GM18858 (cell line): ENCODE data around the gene RANBP9.

Experiments
- ATAC-seq: cut with Tn5 transposase; IDR thresholded peaks from one replicate; pipeline ENCODE4 v1.9.1; 2021; ENCODE audit not compliant: unreplicated experiment

The RANBP9 gene

DNA sequence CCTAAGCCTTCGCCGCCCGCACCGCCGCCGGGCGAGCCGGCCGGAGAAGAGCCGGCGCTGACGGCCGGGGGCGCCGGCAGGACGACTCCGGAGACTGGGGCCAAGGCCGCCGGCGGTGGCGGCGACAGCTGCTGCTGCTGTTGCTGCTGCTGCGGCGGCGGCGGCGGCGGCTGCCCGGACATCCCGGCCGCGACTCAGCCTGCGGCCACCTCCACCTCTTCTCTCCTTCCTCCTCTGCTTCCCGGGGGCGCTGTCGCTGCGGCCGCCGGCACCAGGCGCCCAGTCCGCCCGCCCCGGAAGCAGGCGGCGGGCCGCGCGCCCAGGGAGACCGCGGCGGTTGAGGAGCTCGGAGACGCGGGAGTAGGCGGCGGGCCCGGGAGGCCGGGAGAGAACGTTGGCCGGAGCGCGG is 307 bp downstream of the RANBP9 start:
- ATAC-seq, result peak; percentile 33

DNA sequence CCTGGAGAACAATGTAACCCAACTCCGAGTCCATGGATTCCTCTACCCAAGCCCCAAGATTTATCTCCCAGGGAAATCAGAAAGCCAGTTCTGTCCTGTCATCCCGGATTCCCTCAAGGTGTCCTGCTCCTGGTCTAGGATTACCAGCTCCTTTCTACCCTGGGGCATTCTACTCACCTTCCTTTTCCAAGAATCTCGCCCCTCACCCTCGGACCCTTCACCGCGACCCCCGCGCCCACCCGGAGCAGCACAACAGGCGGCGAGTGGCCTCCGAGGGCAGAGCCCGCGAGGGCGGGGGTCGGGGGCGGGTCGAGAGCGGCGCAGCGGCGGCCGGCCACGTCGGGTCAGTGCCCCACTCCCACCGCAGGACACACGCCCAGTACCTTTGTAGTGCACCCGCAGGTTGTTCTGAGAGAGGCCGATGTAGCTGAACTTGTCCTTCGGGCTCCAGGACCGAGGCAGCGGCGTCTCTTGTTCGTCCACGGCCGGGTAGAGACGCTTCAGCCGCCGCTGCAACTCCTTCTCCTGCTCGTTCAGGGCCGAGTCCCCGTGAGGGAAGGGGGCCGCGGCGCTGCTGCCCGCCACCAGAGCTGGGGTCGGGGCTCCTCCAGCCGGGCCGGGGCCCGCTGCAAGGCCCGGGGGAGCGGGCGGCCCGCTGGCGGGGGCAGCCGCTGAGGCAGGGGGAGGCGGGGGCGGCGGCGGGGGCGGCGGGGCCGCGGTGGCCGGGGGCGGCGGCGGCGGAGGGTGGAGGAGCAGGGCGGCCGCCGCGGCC is 897 bp downstream of the RANBP9 start:
- ATAC-seq, result peak; percentile 0

DNA sequence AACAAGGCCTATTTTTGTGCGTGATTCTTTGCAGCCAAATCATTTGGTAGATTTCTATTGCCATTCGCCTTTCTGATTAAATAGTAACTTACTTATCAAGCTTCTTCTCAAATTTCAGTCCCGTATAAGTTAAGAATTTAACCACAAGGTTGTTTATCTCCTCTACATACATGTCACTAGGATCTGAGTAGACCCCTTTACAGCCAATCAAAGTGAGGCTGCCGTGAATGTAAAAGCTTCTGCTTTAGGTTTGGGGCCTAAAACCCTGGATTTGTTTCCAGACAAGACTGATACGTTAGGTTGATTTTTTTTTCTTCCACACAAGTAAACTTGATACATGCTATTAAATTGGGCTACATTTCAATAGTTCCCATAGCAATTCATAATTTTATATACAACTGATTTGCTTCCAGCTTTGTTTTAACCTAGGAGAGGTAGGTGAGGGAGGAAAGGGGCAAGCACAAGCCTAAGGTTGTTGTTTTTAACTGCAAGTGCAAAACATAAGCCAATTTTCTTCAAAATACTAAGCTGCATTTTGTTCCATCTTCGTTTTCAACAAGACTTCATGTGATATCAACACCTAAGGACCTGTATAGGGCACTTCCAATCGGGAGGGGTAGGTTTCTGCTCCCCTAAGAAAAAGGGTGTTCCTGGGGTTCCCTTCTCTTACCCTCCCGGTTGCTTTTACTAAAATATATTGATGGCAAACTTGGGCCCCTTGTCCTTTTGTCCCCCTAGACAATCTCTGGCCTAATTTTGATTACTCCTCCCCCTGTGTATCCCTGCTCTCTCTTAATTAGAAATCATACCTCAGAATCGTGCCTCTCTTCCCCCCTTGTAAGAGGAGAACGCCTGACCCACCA is 1.7 kb downstream of the RANBP9 start:
- ATAC-seq, result no peak

DNA sequence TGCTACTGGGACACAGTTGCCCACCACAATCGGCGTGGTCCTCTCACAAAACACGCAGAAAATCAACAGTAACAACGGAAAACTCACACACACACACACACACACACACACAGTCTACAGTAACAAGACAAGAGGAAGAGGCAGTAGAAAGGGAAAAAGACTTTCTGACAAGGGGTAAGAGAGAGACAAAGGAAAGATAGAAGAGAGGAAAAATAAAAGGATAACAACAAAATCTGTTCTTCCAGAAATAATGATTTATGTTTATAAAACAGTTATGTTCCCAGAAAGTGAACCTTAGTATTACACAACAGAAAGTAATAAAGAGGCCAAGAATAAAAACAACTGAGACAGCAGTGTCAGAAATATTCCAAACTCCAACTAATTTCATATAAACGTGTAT is 2.9 kb downstream of the RANBP9 start:
- no peak for ATAC-seq

DNA sequence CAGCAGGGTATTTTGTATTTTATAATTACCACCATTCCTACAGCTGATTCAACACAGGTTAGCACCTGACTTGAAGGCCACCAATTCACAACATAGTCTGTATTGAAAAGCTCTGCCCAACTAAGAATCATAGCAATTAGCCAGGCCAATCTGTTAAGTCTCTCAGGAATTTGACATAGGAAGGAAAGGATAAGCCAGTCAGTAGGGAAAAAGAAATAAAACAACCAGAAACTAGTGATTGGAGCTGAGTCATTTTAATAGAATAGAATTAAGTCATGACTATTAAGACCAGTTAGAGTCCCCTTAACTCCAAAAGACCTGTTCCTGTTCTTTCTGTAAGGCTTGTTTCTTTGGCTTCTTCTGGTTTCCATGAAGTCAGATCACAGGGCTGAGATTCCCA is 8.1 kb downstream of the RANBP9 start:
- no peak for ATAC-seq

DNA sequence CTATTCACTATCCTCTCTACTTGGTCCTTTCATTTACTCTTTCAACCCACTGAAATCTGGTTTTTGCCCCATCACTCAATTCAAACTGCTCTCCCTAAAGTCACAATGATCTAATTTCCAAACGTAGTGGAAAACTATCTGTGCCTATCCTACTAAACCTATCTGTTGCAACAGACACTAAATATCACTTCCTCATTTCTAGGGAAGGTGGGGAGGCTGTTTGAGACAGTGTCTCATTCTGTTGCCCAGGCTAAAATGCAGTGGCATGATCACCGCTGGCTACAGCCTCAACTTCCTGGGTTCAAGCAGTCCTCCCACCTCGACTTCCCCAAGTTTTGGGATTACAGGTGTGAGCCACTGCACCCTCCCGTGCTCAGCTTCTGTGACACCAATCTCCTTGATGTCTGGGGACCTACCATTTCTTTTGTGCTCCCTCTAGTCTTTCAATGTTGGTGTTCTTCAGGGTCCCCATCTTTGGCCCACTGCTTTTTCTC is 8.8 kb downstream of the RANBP9 start:
- peak; percentile 46 for ATAC-seq

DNA sequence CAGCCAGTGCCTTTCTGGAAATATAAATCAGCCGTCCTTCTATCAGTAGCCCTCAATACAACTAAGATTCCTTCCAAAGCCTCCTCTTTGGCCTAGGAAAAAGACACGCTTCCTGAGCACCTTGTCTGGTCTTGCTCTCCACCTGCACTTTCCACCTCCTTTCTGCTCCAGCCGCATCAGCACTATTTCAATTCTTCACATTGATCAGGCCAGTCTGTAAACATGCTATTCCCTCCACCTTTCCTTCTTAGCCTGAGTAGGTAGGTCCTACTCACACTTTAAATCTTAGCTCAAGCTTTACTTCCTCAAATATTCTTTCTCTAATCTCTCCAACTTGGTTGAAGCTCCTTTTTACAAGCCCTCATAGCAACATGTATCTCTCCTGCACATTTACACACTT is 11.4 kb downstream of the RANBP9 start:
- ATAC-seq, result no peak

DNA sequence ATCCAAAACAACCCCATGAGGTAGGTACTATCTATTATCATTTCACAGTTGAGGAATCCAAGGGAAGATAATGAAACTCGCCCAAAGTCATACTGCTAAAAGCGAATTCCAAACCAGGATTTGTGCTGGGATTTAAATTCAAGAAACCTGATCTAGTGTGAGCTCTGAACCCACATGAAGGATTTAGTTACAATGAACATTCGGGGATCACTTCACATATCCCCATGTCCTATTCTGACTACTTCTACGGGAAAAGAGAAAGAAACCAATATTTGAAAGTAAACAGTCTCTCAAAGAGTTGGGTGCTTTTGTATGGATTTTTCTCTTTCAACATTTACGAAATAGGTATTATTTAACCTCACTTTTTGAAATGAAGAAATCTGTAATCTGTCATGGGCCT is 12.9 kb downstream of the RANBP9 start:
- ATAC-seq, result no peak

DNA sequence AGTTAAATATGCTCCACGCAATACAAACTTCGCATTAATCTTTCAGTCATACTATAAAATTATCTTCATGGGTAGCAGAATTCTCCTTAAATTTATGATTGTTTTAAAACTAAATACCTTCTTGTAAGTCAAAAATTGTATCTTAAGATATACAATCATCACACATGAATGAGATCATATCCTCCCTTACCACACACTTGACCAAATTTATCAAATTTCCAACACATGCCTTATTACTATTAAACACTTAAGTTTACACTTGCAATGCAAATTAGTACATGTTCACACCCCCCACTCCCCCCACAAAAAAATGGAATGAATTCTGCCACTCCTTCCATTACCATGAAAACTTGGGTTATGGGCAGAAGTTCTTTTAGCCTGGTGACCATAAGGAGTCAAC is 13.8 kb downstream of the RANBP9 start:
- no peak for ATAC-seq

DNA sequence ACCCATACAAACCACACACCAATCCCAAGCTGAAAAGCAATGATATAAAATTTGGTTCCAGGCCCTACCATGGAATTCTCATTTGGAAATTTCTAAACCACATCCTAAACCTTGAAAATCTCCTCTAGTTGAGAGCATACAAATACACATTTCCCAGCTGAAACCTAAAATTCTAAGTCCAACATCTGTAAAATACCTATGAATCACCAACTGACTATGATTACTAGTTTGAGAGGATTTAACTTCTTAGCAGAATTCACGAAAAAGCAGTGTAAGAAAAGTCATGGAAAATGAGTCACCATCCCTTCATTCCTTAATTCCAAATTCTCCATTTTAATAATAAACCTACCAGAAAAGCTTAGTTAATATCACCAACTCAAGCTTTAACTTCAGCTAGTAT is 15.4 kb downstream of the RANBP9 start:
- ATAC-seq, result no peak

DNA sequence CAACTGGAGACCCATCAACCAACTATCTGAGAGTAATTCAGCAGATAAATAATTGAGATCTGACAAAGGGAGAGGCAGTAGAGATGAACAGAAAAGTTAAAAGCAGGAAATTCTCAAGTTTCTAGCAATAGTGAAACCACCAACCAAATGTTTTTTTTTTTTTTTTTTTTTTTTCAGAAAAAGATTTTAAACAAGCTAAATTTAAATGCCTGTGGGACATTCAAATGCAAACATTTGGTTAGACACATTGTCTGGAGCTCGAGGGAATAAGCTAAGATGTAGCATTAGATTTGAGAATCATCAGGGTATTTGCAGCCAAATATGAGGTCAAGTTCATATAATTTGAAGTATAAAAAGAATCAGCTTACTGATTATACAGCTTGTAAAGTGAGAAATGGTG is 16.4 kb downstream of the RANBP9 start:
- no peak for ATAC-seq

DNA sequence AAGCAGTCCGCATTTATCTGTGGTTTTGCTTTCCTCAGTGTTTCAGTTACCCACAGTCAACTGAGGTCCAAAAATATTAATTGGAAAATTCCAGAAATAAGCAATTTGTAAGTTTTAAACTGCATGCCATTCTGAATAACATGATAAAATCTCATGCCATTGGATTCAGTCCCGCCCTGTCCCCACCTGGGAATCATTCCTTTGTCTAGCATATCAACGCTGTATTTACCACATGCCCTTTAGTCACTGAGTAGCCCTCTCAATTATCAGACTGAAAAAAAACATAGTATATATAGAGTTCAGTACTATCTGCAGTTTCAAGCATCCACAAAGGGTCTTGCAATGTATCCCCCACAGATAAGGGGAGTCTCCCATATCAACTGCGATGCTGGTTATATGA is 17.1 kb downstream of the RANBP9 start:
- no peak for ATAC-seq

DNA sequence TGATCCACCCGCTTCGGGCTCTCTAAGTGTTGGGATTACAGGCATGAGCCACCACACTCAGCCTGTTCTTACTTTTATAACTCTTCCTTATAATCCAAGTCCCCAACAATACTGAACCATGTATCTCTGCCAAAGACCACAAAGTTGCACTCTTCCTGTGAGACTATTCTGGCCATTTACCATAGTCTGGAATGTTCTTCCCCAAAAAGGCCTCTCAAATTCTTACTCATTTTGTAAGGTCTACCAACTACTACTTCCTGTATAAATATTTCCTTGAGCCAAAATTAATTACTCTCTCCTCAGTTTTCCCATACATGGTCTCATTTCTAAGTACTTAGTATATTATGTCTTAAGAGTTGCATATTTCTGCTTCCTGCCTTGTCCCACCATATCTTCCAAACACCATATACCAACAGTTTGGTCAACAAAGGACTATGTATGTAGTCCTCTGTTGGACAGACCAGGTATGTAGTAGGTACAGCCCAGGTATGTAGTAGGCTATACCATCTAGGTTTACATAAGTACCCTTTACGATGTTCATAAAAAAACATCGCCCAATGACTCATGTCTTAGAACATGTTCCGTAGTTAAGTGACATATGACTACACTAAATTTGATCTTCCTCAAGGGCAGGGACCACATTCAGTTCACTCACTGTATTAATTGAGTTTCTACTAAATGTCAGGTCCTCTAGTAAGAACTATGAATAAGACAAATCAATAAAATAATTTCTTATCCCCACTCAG is 22.0 kb downstream of the RANBP9 start:
- ATAC-seq, result no peak

DNA sequence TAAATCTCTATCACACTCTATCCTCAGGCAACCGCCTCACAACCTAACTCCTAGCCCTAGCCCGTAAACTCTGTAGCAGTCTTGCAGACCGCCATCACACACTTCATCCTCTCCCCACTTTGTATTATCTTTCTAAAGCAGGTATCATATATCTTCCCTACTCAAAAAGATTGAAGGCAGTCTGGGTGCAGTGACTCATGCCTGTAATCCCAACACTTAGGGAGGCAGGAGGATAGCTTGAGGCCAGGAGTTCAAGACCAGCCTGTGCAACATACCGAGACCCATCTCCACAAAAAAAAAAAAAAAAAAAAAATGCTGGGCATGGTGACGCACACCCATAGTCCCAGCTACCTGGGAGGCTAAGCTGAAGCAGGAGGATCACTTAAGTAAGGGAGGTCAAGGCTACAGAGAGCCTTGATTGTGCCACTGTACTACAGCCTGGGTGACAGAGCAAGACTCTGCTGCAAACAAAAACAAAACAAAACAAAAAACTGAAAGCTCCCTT is 22.9 kb downstream of the RANBP9 start:
- no peak for ATAC-seq

DNA sequence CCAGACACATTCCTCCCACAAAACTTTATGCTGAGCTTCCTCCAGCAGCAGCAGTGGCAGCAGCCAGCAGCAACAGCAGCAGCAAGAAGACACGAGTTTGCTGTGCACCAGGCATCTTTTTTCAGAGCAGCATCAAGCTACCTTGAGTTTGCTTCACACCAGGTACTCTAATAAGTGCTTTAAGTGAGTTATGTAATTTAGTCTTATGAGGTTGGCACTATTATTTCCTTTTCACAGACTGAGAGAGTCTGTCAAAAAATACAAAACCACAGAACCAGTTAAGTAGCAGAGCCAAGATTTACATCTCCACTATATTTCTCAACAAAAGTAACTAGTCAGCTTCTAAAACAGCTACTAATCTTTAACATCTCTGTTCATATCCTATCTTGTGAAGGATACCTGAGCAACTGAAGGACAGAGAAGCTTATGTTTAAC is 23.7 kb downstream of the RANBP9 start:
- ATAC-seq, result no peak

DNA sequence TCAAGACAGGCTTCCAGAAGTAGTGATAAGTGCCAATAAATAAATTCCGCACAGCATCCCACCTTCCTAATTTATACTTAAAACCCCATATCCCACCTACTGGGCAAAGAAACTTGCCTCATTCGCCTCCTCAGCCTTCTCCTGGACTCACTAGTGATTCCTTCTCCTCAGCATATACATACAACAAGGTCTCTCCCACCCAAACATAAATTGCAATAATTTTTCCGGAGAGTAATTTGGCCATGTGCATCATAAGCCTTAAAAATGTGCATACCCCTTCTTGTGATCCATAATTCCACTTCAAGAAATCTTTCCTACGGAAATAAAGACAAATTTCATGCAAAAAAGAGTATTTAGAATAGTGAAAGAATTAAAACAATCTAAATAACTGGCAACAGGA is 26.8 kb downstream of the RANBP9 start:
- no peak for ATAC-seq

DNA sequence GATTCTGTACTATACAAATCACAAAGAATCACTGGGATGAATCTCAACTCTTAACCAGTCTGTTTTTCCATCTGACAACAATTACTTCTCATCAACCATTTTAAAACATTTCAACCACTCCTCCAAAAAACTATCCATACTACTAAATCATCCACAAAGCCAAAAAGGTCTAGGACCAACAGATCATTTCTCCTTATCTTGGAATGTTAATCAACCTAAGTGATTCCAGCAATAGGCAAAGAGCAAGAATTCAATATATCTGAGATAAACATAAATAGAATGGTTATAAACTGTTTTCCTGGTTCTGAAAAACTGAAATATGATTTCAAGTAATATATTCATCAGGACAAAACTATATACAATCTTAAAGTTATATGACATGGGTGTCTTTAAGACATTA is 28.6 kb downstream of the RANBP9 start:
- ATAC-seq, result no peak

DNA sequence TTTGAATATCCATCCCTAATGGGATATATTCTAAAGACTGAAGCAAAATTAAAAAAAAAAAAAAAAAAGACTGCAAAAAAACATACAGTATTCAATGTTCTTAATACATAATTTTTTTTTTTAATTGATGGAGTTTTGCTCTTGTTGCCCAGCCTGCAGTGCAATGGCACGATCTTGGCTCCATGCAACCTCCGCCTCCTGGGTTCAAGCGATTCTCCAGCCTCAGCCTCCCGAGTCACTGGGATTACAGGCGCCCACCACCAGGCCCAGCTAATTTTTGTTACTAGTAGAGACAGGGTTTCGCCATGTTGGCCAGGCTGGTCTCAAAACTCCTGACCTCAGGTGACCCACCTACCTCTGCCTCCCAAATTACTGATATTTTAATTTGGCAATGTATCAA is 29.3 kb downstream of the RANBP9 start:
- no peak for ATAC-seq

DNA sequence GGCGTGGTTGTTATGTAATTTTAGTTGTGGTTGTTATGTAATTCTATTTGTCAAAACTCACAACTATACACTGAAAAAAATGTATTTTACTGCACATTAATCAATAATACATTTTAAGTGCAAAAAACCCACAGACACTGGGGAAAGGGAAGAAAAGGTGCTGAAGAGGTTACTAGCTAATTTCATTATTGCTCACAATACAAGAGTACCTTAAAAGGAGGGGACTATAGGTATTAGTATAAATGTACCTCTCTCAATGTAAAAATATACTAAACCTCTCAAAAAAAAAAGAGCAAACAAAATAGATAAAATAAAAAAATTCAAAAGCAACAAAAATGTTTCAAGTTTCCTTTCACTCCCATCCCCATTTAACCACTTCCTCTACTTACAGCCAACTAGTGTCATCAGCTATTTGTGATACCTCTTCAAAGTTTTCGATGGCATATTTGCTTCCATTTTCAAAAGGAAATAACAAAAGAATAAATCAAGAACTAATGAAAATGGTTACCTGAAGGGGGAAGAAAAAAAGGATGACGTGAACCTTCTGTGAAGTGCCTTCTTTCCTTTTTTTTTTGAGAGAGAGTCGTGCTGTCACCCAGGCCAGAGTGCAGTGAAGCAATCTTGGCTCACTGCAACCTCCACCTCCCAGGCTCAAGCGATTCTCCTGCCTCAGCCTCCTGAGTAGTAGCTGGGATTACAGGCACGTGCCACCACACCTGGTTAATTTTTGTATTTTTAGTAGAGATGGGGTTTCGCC is 30.2 kb downstream of the RANBP9 start:
- ATAC-seq, result no peak

DNA sequence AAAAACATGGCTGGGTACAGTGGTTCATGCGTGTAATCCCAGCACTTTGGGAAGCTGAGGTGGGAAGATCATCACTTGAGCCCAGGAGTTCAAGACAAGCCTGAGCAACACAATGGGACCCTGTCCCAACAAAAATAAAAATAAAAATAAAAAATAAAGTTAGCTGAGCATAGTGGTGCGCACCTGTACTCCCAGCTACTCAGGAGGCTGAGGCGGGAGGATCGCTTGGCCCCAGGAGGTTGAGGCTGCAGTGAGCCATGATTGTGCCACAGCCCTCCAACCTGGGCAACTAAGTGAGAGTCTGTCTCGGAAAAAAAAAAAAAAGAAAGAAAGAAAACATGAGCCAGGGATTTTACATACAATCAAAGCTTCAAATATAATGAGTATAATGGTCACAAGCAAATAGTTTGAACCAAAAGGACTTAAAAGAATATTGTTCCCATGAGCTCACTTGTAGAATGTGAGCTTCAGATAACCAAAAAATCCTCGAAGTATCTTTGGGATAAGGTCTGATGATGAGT is 31.1 kb downstream of the RANBP9 start:
- ATAC-seq, result no peak
